ENCODE measurements around the gene HP1BP3.
A peak's percentile ranks its signal among the peaks of the same experiment; 100 is the strongest.

DNA sequence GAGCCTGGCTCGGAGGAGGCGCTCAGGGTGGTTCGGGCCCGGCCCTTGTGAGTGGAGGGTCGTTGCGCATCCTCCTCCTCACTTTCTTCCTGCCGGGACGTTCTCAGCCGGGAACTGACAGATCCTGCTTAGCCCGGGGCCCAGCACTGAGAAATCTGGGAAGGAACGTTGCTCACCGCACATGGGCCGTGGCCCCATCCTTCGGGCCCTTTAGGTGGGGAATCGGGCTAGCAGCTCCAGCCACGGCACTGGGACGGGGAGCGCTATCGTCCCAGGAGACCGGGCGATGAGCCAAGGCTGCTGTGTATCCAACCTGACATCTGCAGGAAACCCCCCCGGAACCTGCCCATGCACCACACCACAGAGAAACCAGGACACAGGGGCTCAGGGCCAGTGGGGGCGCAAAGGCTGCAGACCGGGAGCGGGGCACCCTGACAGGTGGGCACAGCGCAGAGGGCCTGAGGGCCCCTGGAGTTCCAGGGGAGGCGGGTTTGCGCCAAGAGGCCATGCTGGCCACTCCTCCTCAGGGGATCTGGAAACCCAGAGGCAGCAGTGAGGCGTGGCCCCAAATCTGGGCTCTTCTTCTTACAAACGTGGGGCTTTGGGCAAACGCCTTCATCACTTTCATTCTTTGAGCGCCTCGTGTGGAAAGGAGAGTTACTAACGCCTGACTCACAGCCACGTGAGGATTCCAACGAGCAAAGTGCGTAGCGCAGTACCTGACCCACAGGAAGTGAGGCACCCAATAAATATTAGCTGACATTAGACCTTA, 54.3 kb downstream of the HP1BP3 start, which contains the start of gene SH2D5:
- TF ChIP-seq, protein P1, sequence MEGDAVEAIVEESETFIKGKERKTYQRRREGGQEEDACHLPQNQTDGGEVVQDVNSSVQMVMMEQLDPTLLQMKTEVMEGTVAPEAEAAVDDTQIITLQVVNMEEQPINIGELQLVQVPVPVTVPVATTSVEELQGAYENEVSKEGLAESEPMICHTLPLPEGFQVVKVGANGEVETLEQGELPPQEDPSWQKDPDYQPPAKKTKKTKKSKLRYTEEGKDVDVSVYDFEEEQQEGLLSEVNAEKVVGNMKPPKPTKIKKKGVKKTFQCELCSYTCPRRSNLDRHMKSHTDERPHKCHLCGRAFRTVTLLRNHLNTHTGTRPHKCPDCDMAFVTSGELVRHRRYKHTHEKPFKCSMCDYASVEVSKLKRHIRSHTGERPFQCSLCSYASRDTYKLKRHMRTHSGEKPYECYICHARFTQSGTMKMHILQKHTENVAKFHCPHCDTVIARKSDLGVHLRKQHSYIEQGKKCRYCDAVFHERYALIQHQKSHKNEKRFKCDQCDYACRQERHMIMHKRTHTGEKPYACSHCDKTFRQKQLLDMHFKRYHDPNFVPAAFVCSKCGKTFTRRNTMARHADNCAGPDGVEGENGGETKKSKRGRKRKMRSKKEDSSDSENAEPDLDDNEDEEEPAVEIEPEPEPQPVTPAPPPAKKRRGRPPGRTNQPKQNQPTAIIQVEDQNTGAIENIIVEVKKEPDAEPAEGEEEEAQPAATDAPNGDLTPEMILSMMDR (IDR thresholded peaks at IDR 0.05), result peak in 3 of 4 experiments; percentile 27 to 39 (median 28)
- TF ChIP-seq POLR2A (IDR thresholded peaks at IDR 0.05), result peak in 1 of 2 donors; percentile 27
